PC-3 (cell line): ENCODE measurements around the gene ZFP92. TPM values are rescaled to one million over a fixed set of nuclear protein-coding genes. Genes with fewer than 3 reads are reported as not detected.

Experiments used
- ATAC-seq: fragments of 200-7000 bp; cut with Tn5 transposase; 2 replicates; pipeline ENCODE4 v1.9.1; 2020; ENCODE audit warnings: mild to moderate bottlenecking, moderate library complexity
- BruUV-seq: library from RNA; stranded (reverse); fragments of 400-500 nt; replicated peaks from 2 replicates; lab custom pipeline; 2021; lab: Mats Ljungman, UMichigan
- CTCF ChIA-PET: fragments of 300-600 bp; sonication (Branson Sonifier 250); formaldehyde crosslinking; loops from one replicate; lab custom pipeline; 2022; ENCODE audit warnings: antibody characterized with exemption; lab: Charles Lee
- POLR2A ChIA-PET: fragments of 300-600 bp; sonication (Branson Sonifier 250); formaldehyde crosslinking; loops from one replicate; lab custom pipeline; 2022; ENCODE audit warnings: antibody characterized with exemption; ENCODE audit not compliant: unreplicated experiment; lab: Charles Lee
- DNase-seq: peaks from one replicate; pipeline ENCODE4 v3.0.0-alpha.2; 2015
- H2AFZ ChIP-seq: fragments of 300-600 bp; sonication (generic); 2 replicates; pipeline ENCODE4 v1.6.0; 2016; ENCODE audit warnings: antibody characterized with exemption, low read length
- H3F3A ChIP-seq: fragments of 300-600 bp; sonication (generic); one replicate; pipeline ENCODE4 v1.6.0; 2017; ENCODE audit warnings: antibody characterized with exemption, low read length, control low read depth, mild to moderate bottlenecking; ENCODE audit not compliant: unreplicated experiment
- H3K27ac ChIP-seq: fragments of 300-600 bp; sonication (generic); 2 replicates; pipeline ENCODE4 v1.5.1; 2016; ENCODE audit warnings: mild to moderate bottlenecking, low read length
- H3K27me3 ChIP-seq: fragments of 300-600 bp; sonication (generic); 2 replicates; pipeline ENCODE4 v1.6.1; 2016; ENCODE audit warnings: low read length, mixed read lengths
- H3K36me3 ChIP-seq: fragments of 300-600 bp; sonication (generic); 2 replicates; pipeline ENCODE4 v1.6.1; 2016; ENCODE audit warnings: low read depth, mixed run types, low read length, mixed read lengths
- H3K4me1 ChIP-seq: fragments of 300-600 bp; sonication (generic); 2 replicates; pipeline ENCODE4 v1.5.1; 2016; ENCODE audit warnings: low read length; ENCODE audit not compliant: insufficient read depth
- H3K4me2 ChIP-seq: fragments of 300-600 bp; sonication (generic); 2 replicates; pipeline ENCODE4 v1.6.0; 2016; ENCODE audit warnings: low read length
- H3K4me3 ChIP-seq: fragments of 300-600 bp; sonication (generic); 2 replicates; pipeline ENCODE4 v1.5.1; 2016; ENCODE audit warnings: mild to moderate bottlenecking, low read length, mixed read lengths
- H3K79me2 ChIP-seq: fragments of 300-600 bp; sonication (generic); 2 replicates; pipeline ENCODE4 v1.6.1; 2017; ENCODE audit warnings: low read length, mixed read lengths
- H3K9ac ChIP-seq: fragments of 300-600 bp; sonication (generic); 2 replicates; pipeline ENCODE4 v1.6.0; 2016; ENCODE audit warnings: mild to moderate bottlenecking, low read length
- H3K9me2 ChIP-seq: fragments of 300-600 bp; sonication (generic); replicated peaks from 2 replicates; pipeline ENCODE4 v1.6.1; 2016; ENCODE audit warnings: mixed run types, low read length, mixed read lengths
- H3K9me3 ChIP-seq: fragments of 300-600 bp; sonication (generic); 2 replicates; pipeline ENCODE4 v1.6.1; 2016; ENCODE audit warnings: low read length, mixed read lengths
- H4K20me1 ChIP-seq: fragments of 300-600 bp; sonication (generic); 2 replicates; pipeline ENCODE4 v1.6.1; 2016; ENCODE audit warnings: low read length, mixed read lengths
- EZH2 ChIP-seq: fragments of 300-600 bp; sonication (generic); IDR thresholded peaks from one replicate; pipeline ENCODE4 v1.6.1; 2017; ENCODE audit warnings: antibody characterized with exemption, mild to moderate bottlenecking, low read length; ENCODE audit not compliant: unreplicated experiment
- EZH2phosphoT487 ChIP-seq: fragments of 300-600 bp; sonication (generic); IDR thresholded peaks from 2 replicates; pipeline ENCODE4 v1.6.1; 2018; ENCODE audit warnings: mild to moderate bottlenecking, antibody characterized with exemption, low read length, borderline replicate concordance
- intact Hi-C: fragments of 100-400 bp; cut with micrococcal nuclease; formaldehyde crosslinking; loops from 2 replicates; pipeline ENCODE4 v1.9.0; 2023
- total RNA-seq: library from RNA; depleted of rRNA; stranded (reverse); fragments of >200 nt; gene quantifications from 2 replicates; pipeline ENCODE4 v1.2.3, GENCODE V29; 2014
- TF ChIP-seq, protein P1 (sequence below): fragments of 300-600 bp; sonication (generic); conservative IDR thresholded peaks from 2 replicates; pipeline ENCODE4 v1.5.1; 2017; ENCODE audit warnings: antibody characterized with exemption, low read depth, mild to moderate bottlenecking, low read length

Gene ZFP92
- total RNA-seq, 1 experiment from 2014 or later: not detected

DNA sequence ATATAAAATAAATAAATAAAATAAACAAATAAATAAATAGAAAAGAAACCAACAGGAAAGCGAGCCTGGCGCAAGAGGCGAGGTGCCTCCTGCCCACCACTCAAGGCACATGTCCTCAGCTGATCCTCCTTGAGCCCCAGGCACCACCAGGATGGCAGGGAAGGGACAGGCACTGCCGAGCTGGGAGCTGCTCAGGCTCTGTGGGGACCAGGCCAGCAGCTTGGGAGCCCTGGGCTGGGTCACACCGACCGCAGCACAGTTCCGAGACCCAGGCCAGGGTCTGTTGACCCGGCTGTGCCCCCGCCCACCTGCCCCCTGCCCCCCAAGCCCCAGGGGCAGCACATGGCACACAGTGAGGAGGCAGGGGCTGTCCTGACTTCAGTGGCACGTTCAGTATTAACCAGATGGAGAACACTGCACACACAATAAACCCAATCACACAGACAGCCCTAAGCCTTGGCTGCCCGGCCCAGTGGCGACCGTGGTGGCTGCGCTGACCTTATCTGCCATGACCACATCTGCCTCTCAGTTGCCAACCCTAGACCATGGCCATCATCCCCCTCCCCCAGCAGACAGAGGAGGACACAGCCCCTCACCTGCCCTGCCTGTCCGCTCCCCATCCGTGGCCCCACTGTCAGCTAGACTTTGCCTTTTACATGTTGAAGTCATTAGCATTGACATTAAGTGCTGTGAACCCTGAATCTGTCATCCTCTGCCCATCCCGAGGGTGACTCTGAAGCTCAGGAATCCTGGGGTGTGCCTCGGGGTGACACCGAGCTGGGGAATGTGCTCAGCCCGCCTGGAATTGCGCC is 37.5 kb downstream of the ZFP92 start:
- no peak for ATAC-seq
- intact Hi-C loops: no loop called here
- Histone ChIP-seq H3K4me3 (no peak overlapping the region), H3K79me2 (no peaks in the 10 kb centered on the region), H3K9me3 (no peaks in the 10 kb centered on the region), H2AFZ (no peak overlapping the region), H3K9ac (no peak overlapping the region), H3K27me3 (no peaks in the 10 kb centered on the region), H4K20me1 (no peaks in the 10 kb centered on the region), H3K4me1 (peaks cover 1% of the 10 kb centered on the region; the same call in 1 of the 2 replicates), H3K27ac (no peak overlapping the region), H3K4me2 (no peak overlapping the region), H3F3A (no peaks in the 10 kb centered on the region), H3K9me2 (no peaks in the 10 kb centered on the region), H3K36me3 (no peaks in the 10 kb centered on the region)
- ChIA-PET POLR2A (no interaction called here), CTCF (no interaction called here)
- BruUV-seq: no TSS peak
- no peak for DNase-seq
- TF ChIP-seq, protein P1, sequence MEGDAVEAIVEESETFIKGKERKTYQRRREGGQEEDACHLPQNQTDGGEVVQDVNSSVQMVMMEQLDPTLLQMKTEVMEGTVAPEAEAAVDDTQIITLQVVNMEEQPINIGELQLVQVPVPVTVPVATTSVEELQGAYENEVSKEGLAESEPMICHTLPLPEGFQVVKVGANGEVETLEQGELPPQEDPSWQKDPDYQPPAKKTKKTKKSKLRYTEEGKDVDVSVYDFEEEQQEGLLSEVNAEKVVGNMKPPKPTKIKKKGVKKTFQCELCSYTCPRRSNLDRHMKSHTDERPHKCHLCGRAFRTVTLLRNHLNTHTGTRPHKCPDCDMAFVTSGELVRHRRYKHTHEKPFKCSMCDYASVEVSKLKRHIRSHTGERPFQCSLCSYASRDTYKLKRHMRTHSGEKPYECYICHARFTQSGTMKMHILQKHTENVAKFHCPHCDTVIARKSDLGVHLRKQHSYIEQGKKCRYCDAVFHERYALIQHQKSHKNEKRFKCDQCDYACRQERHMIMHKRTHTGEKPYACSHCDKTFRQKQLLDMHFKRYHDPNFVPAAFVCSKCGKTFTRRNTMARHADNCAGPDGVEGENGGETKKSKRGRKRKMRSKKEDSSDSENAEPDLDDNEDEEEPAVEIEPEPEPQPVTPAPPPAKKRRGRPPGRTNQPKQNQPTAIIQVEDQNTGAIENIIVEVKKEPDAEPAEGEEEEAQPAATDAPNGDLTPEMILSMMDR: no peak
- TF ChIP-seq EZH2phosphoT487 (no peak), EZH2 (no peak)

DNA sequence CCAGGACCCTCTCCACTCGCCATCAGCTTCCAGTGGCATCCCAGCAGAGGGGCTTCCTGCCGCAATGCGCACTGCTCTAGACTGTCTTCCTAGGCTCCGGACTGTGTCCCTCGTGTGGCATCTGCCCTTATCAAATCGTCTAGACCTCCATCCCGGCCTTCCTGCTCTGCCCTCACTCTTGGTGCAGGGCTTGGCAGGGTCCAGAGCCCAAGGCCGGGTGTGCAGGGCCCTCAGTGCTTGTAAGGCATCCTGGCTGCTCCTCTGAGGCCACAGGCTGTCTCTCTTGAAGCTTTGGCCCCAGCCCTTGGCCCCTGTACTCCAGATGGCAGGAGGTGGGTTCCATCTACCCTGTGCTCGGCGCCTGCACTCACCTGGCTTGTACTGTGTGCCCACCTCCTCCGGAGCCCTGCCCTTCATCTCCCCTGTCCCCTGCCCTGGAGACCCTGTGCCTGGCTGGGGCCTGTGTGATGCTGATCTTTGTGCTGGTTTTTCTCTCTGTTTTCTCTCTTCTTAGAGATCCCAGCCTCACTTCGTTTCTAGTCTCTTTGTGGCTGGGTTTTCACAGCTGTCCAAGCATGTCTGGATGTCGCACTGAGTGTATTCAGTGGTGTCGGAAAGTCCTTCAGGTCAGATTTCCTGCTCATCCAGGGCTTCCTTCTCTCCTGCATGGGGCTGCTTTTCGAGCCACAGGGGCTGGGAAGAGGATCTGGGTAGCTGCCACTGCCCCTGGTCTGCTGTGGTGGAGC is 38.3 kb downstream of the ZFP92 start:
- no peak overlapping the region for H3K4me2 ChIP-seq
- no peaks in the 10 kb centered on the region for H3F3A ChIP-seq
- no peak overlapping the region for H3K4me3 ChIP-seq
- H3K4me1 ChIP-seq: no peaks in the 10 kb centered on the region
- H2AFZ ChIP-seq: no peak overlapping the region
- H3K27ac ChIP-seq: no peak overlapping the region
- no peaks in the 10 kb centered on the region for H3K27me3 ChIP-seq
- H3K9me3 ChIP-seq: no peaks in the 10 kb centered on the region
- no peaks in the 10 kb centered on the region for H4K20me1 ChIP-seq
- ChIA-PET POLR2A (no interaction called here), CTCF (no interaction called here)
- H3K9me2 ChIP-seq: no peaks in the 10 kb centered on the region
- no peak for TF ChIP-seq EZH2
- TF ChIP-seq EZH2phosphoT487: no peak
- TF ChIP-seq, protein P1: no peak
- no peak for DNase-seq
- intact Hi-C loops: no loop called here
- no peak overlapping the region for H3K9ac ChIP-seq
- BruUV-seq: no TSS peak
- no peak for ATAC-seq
- H3K36me3 ChIP-seq: no peaks in the 10 kb centered on the region
- H3K79me2 ChIP-seq: no peaks in the 10 kb centered on the region
